Choroid plexus epithelial cell (primary cell): ENCODE data around the gene ROCK2.

Experiments
- DNase-seq: peaks from one replicate; pipeline ENCODE4 v3.0.0-alpha.2; 2010; ENCODE audit warnings: low read depth
- H3K4me3 ChIP-seq: 2 replicates; pipeline ENCODE4 v1.5.1; 2011; ENCODE audit warnings: low read depth, mild to moderate bottlenecking, control low read depth, low read length, moderate library complexity
- CTCF ChIP-seq: conservative IDR thresholded peaks from 2 replicates; pipeline ENCODE4 v1.5.1; 2011; ENCODE audit warnings: low read depth, mild to moderate bottlenecking, control low read depth, inconsistent platforms, low read length, moderate library complexity

The ROCK2 gene

GRCh38 chr2:11213975-11214374 is 130.5 kb downstream of the ROCK2 start:
- no peak for DNase-seq
- TF ChIP-seq CTCF, result no peak
- no peak overlapping the region for H3K4me3 ChIP-seq

GRCh38 chr2:11213090-11213638 is 131.3 kb downstream of the ROCK2 start:
- DNase-seq, result peak; percentile 98
- H3K4me3 ChIP-seq, result no peak overlapping the region
- TF ChIP-seq CTCF, result no peak

DNA sequence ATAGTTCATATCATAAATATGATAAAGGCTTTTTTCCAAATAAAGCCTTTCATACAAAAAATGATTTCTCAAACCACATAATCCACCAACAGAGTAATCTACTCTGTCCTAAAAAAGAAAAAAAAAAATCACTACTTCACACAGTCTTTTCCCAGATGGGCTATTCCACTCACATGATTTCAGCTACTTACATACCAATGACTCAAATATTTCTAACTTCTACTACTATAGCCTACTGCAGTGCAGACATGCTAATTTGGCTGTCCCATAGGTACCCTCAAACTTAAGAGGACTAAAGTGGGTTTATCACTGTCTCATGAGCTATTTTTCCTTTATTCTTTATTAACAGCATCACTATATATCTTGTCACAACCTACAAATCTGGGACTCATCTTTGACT is 131.8 kb downstream of the ROCK2 start:
- peak; percentile 58 for DNase-seq
- TF ChIP-seq CTCF, result no peak
- no peak overlapping the region for H3K4me3 ChIP-seq

DNA sequence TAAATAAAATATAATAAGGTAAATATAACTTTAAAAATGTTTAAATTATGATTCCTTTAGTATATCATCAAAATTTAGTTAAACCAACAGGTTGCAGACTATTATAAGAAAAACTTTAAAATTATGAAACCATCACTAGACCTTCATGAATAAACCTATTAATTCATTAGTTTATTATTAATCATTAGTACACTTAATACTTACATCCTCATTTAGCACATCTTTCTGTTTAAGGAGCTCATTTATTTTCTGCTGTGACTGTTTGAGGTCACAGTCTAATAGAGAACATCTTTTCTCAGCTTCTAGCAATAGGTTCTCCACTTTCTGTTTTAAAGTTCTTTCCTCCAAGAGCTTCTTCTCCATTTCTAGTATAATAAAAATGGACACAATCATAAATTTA is 136.4 kb downstream of the ROCK2 start:
- TF ChIP-seq CTCF, result no peak
- no peak overlapping the region for H3K4me3 ChIP-seq
- DNase-seq, result no peak

DNA sequence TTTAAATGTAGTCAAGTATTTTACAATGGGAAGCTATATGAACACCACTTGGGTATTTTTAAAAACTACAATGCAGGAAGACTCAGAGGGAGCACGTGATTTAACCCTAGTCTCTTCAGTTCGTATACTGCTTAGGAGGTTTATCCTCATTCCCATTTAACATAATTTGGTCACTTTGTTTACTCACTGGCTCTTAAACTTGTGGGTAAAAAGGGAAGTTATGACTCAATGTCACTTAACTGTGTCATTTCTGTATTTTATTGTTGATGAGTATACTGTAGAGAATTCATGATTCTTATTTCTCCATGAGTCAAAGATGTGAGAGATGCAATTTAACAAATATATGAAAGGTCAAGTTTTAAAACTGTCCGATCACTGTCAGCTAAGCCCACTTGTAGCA is 141.0 kb downstream of the ROCK2 start:
- TF ChIP-seq CTCF, result no peak
- peak; percentile 20 for DNase-seq
- no peak overlapping the region for H3K4me3 ChIP-seq

DNA sequence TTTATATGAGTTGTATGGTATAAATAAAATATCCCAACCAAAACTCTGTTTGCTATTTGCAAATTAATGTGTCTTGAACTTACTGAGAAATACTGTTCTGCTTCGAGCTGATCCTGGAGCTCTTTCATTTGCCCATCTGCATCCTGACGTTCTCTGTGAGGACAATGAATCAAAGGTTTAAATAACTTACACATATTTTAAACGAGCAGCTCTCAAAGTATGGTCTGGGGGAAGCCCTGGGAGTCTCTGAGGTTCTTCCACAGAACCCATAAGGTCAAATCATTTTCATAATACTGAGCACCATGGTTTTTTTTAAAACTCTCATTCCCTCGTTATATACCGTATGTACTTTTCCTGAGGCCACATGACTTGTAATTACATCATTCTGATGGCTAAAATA is 142.5 kb downstream of the ROCK2 start:
- TF ChIP-seq CTCF, result no peak
- no peak overlapping the region for H3K4me3 ChIP-seq
- no peak for DNase-seq

DNA sequence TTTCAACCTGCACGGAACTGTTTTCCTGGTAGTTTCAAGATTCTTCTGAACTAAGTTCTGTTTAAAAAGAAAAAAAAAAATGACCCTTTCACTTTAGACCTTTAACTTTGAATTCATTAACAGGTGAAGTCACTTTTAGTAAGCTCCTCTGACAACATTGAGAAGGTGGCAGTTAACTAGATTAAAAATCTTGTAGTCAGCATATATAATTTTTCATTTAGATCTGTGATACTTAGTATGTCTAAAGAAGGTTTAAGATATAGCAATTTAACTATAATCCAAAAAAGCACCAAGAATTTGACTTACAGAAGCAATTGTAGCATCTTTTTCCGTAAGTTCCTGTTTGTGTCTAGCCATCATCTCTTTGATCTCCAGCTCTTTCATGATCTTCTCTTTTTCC is 143.8 kb downstream of the ROCK2 start:
- TF ChIP-seq CTCF, result no peak
- no peak for DNase-seq
- no peak overlapping the region for H3K4me3 ChIP-seq
